ENCODE results near the gene CDK2. TPM values are rescaled to one million over a fixed set of nuclear protein-coding genes. Genes with fewer than 3 reads are reported as not detected.

The CDK2 gene
- total and polyA plus RNA-seq, 9 of the 15 experiments (the other 6 are each of a cell fraction or from before 2014, with no cell fraction given): 17.4 to 213 (median 109) TPM

GRCh38 chr12:55938826-55939501 lies 27.7 kb upstream of the CDK2 start:
- in situ Hi-C loops (cut with MboI) (no loop called here), intact Hi-C loops (cut with micrococcal nuclease) (no loop called here)
- H3K79me2 ChIP-seq (ENCODE audit: control insufficient read depth, insufficient read depth, low read length): no peaks in the 10 kb centered on the region
- no peak overlapping the region for H3K27ac ChIP-seq (ENCODE audit: extremely low read depth, low read depth, low read length)
- POLR2A ChIA-PET: interaction anchor here (0.6 to 2.5 kb wide), 5 partner anchors 8 to 220 kb away, joined by 3 to 18 read pairs (median 5); partner anchors contain the start of genes DGKA and PYM1
- no peak overlapping the region for H2AFZ ChIP-seq (ENCODE audit: low read depth, low read length)
- no TSS peak for BruUV-seq (replicated peaks)
- H3K36me3 ChIP-seq (ENCODE audit: control insufficient read depth, insufficient read depth, low read length): no peaks in the 10 kb centered on the region
- no peak overlapping the region for H3K4me2 ChIP-seq (ENCODE audit: insufficient read depth, low read length)
- TF ChIP-seq ZC3H8 (IDR thresholded peaks at IDR 0.05) (no peak), POLR2B (IDR thresholded peaks at IDR 0.05; ENCODE audit: low read depth, partially characterized antibody) (no peak), SIRT6 (IDR thresholded peaks at IDR 0.05; ENCODE audit: low read depth, low read length) (no peak)
- 59% methylated on average over 8 of the region's 8 CpGs for WGBS (ENCODE audit: insufficient coverage, low coverage, missing lambda C conversion rate)
- ATAC-seq (no peak), DNase-seq (ENCODE audit: extremely low read depth in 1 of 4, low spot score in 3 of 4) (no peak), FAIRE-seq (no peak)
- no peaks in the 10 kb centered on the region for H3K9me1 ChIP-seq (ENCODE audit: control insufficient read depth, insufficient read depth, low read length)
- no peaks in the 10 kb centered on the region for H4K20me1 ChIP-seq (replicated peaks; ENCODE audit: control insufficient read depth, insufficient read depth, low read length)
- no peak overlapping the region for H3K4me3 ChIP-seq
- no peaks in the 10 kb centered on the region for H3K9me3 ChIP-seq (replicated peaks; ENCODE audit: control insufficient read depth, insufficient read depth, low read depth, low read length)
- H3K9ac ChIP-seq (ENCODE audit: insufficient read depth in 1 of 2, low read depth in 2 of 2, low read length in 2 of 2): peak overlapping the region in 1 of 2 experiments; percentile 33; a peak in 1 of 4 replicates
- H3K27me3 ChIP-seq (ENCODE audit: control insufficient read depth in 2 of 2, insufficient read depth in 2 of 2, low read length in 2 of 2): no peaks in the 10 kb centered on the region; a peak in 1 of 5 replicates
- peaks cover 7 to 13% of the 10 kb centered on the region in 2 experiments; a peak in 4 of 5 replicates for H3K4me1 ChIP-seq (replicated peaks in 1 of 2; ENCODE audit: control insufficient read depth in 2 of 2, insufficient read depth in 2 of 2, low read length in 2 of 2)
- CTCF ChIA-PET (ENCODE audit: low intra/inter-chr PET ratio): no interaction called here
